ENCODE data around the gene HDAC3.

The HDAC3 gene

GRCh38 chr5:141672071-141672840 is 35.6 kb upstream of the HDAC3 start:
- ChIA-PET POLR2A (no interaction called here), CTCF (interaction anchor here (1.3 to 12.8 kb wide), 6 partner anchors 8 to 343 kb away, joined by 4 to 132 read pairs (median 7); partner anchors contain the start of genes PCDH1 and PCDH12)
- TF ChIP-seq CTCF (IDR thresholded peaks at IDR 0.05; ENCODE audit: insufficient read depth, low read length, missing control alignments), result no peak
- no peak overlapping the region for H3K4me3 ChIP-seq (ENCODE audit: low read depth, low read length)
- no peak for DNase-seq (ENCODE audit: low read depth, low spot score)

GRCh38 chr5:141669520-141669919 is 32.9 kb upstream of the HDAC3 start:
- no peak for DNase-seq (ENCODE audit: low read depth, low spot score)
- H3K4me3 ChIP-seq (ENCODE audit: low read depth, low read length), result no peak overlapping the region
- ChIA-PET CTCF (interaction anchor here (0.7 to 12.8 kb wide), 18 partner anchors 11 to 299 kb away, joined by 3 to 132 read pairs (median 4); partner anchors contain the start of genes ARAP3, DIAPH1, PCDH1 and PCDH12), POLR2A (interaction anchor here (2.0 kb wide), 1 partner anchor 12 kb away, joined by 6 read pairs; the partner anchor contains the start of gene ARAP3)
- no peak for TF ChIP-seq CTCF (IDR thresholded peaks at IDR 0.05; ENCODE audit: insufficient read depth, low read length, missing control alignments)

GRCh38 chr5:141668601-141669265 is 32.1 kb upstream of the HDAC3 start:
- no peak for DNase-seq (ENCODE audit: low read depth, low spot score)
- ChIA-PET CTCF (interaction anchor here (0.8 to 12.8 kb wide), 15 partner anchors 11 to 291 kb away, joined by 3 to 132 read pairs (median 4); partner anchors contain the start of genes ARAP3, DIAPH1, PCDH1 and PCDH12), POLR2A (interaction anchor here (2.0 kb wide), 1 partner anchor 13 kb away, joined by 6 read pairs; the partner anchor contains the start of gene ARAP3)
- no peak for TF ChIP-seq CTCF (IDR thresholded peaks at IDR 0.05; ENCODE audit: insufficient read depth, low read length, missing control alignments)
- no peak overlapping the region for H3K4me3 ChIP-seq (ENCODE audit: low read depth, low read length)

- no peak overlapping the region for H3K4me3 ChIP-seq (ENCODE audit: low read depth, low read length)
- ChIA-PET CTCF (interaction anchor here (0.9 to 12.8 kb wide), 15 partner anchors 8 to 320 kb away, joined by 3 to 132 read pairs (median 12); partner anchors contain the start of genes ARAP3, PCDH1 and PCDH12), POLR2A (interaction anchor here (0.7 kb wide), 1 partner anchor 1102 kb away, joined by 3 read pairs; no protein-coding TSS in a partner anchor)
- DNase-seq (ENCODE audit: low read depth, low spot score), result no peak
- no peak for TF ChIP-seq CTCF (IDR thresholded peaks at IDR 0.05; ENCODE audit: insufficient read depth, low read length, missing control alignments)
Measured at GRCh38 chr5:141665995-141666940, 29.6 kb upstream of the HDAC3 start.

GRCh38 chr5:141664733-141665461 is 28.2 kb upstream of the HDAC3 start:
- POLR2A ChIA-PET, result no interaction called here

More at GRCh38 chr5:141664733-141665461, 28.2 kb upstream of the HDAC3 start:
- TF ChIP-seq CTCF (IDR thresholded peaks at IDR 0.05; ENCODE audit: insufficient read depth, low read length, missing control alignments), result peak; percentile 90
- CTCF ChIA-PET, result interaction anchor here (0.6 to 12.8 kb wide), 22 partner anchors 8 to 350 kb away, joined by 3 to 132 read pairs (median 5); partner anchors contain the start of genes ARAP3, FCHSD1, PCDH1 and PCDH12
- DNase-seq (ENCODE audit: low read depth, low spot score), result no peak
- H3K4me3 ChIP-seq (ENCODE audit: low read depth, low read length), result no peak overlapping the region
